Natural killer cell treated with Interleukin-12 subunit alpha and Interleukin-12 subunit beta and Interleukin-15 and Interleukin-18, amount 100 ng/mL, for 72 hours (primary cell): ENCODE data around the gene SFSWAP. TPM values are rescaled to one million over a fixed set of nuclear protein-coding genes. Genes with fewer than 3 reads are reported as not detected.
"Not testable (repeated sequence)": the region's sequence is repeated elsewhere in the genome, so short reads cannot be mapped to it uniquely, and the experiment has no call there.

Source experiments
- ATAC-seq, 2 donors: fragments of 150-1000 bp; cut with Tn5 transposase in 1 of 2; sonication (Bioruptor Pico), chemical (Tn5 transposase) in 1 of 2; 2 replicates each; pipeline ENCODE4 v1.10.0; 2021
- DNase-seq: peaks from one replicate; pipeline ENCODE4 v3.0.0; 2022; ENCODE audit warnings: low spot score
- H3K27ac Mint-ChIP-seq, 2 donors: 1 replicate in 1 of 2; 2 replicates in 1 of 2; pipeline ENCODE4 v1.8.0; 2022; ENCODE audit warnings: mixed read lengths in 2 of 2, mild to moderate bottlenecking in 1 of 2, moderate library complexity in 1 of 2
- H3K27me3 Mint-ChIP-seq, 2 donors: 1 replicate in 1 of 2; 2 replicates in 1 of 2; pipeline ENCODE4 v1.8.0; 2022; ENCODE audit warnings: mixed read lengths in 2 of 2
- H3K36me3 Mint-ChIP-seq: one replicate; pipeline ENCODE4 v1.8.0; 2022; ENCODE audit warnings: mixed read lengths
- H3K4me1 Mint-ChIP-seq, 2 donors: 1 replicate in 1 of 2; 2 replicates in 1 of 2; pipeline ENCODE4 v1.8.0; 2022; ENCODE audit warnings: low read depth in 2 of 2, mixed read lengths in 2 of 2, mild to moderate bottlenecking in 1 of 2
- H3K4me3 Mint-ChIP-seq: one replicate; pipeline ENCODE4 v1.8.0; 2022; ENCODE audit warnings: mixed read lengths
- H3K9me3 Mint-ChIP-seq: 2 replicates; pipeline ENCODE4 v1.8.0; 2022; ENCODE audit warnings: mixed read lengths
- total RNA-seq, 2 donors: library from RNA; stranded (reverse); gene quantifications; one replicate each; pipeline ENCODE4 v1.2.3, GENCODE V29; 2022

Gene SFSWAP
- total RNA-seq, 2 donors from 2014 or later, result 64.9 to 91.6 TPM

GRCh38 chr12:131740626-131741025 lies 29.7 kb downstream of the SFSWAP start:
- Mint-ChIP-seq H3K4me1 (peaks cover 0 to 7% of the 10 kb centered on the region in 2 donors), H3K27me3 (no peaks in the 10 kb centered on the region), H3K36me3 (peaks cover 35% of the 10 kb centered on the region), H3K9me3 (no peaks in the 10 kb centered on the region), H3K4me3 (no peak overlapping the region), H3K27ac (no peak overlapping the region)
- DNase-seq (no peak), ATAC-seq (no peak)

- H3K4me3 Mint-ChIP-seq, H3K9me3 Mint-ChIP-seq, DNase-seq, H3K27ac Mint-ChIP-seq, H3K27me3 Mint-ChIP-seq, ATAC-seq: not testable (repeated sequence)
- peaks cover 35% of the 10 kb centered on the region for H3K36me3 Mint-ChIP-seq
- H3K4me1 Mint-ChIP-seq, result peaks cover 0 to 13% of the 10 kb centered on the region in 2 donors
Measured at GRCh38 chr12:131742761-131743160, 31.9 kb downstream of the SFSWAP start.

DNA sequence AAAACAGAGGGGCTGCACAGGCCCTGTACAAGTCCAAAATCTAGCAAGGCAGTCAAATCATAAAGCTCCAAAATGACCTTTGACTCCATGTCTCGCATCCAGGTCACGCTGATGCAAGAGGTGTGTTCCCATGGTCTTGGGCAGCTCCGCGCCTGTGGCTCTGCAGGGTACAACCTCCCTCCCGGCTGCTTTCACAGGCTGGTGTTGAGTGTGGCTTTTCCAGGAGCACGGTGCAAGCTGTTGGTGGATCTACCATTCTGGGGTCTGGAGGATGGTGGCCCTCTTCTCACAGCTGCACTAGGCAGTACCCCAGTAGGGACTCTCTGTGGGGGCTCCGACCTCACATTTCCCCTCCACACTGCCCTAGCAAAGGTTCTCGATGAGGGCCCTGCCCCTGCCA lies 32.5 kb downstream of the SFSWAP start:
- Mint-ChIP-seq H3K4me1 (peaks cover 0 to 13% of the 10 kb centered on the region in 2 donors), H3K36me3 (peaks cover 35% of the 10 kb centered on the region)
- not testable (repeated sequence) for ATAC-seq, H3K27me3 Mint-ChIP-seq, H3K4me3 Mint-ChIP-seq, H3K9me3 Mint-ChIP-seq, DNase-seq, H3K27ac Mint-ChIP-seq

GRCh38 chr12:131743880-131744279 lies 33.0 kb downstream of the SFSWAP start:
- peaks cover 0 to 13% of the 10 kb centered on the region in 2 donors for H3K4me1 Mint-ChIP-seq
- not testable (repeated sequence) for H3K4me3 Mint-ChIP-seq, ATAC-seq, DNase-seq, H3K27me3 Mint-ChIP-seq, H3K27ac Mint-ChIP-seq, H3K9me3 Mint-ChIP-seq
- H3K36me3 Mint-ChIP-seq, result peaks cover 35% of the 10 kb centered on the region

GRCh38 chr12:131744675-131745074 lies 33.8 kb downstream of the SFSWAP start:
- not testable (repeated sequence) for DNase-seq, H3K27me3 Mint-ChIP-seq, H3K4me3 Mint-ChIP-seq, H3K9me3 Mint-ChIP-seq, ATAC-seq, H3K27ac Mint-ChIP-seq
- Mint-ChIP-seq H3K4me1 (peaks cover 0 to 16% of the 10 kb centered on the region in 2 donors), H3K36me3 (peaks cover 35% of the 10 kb centered on the region)

DNA sequence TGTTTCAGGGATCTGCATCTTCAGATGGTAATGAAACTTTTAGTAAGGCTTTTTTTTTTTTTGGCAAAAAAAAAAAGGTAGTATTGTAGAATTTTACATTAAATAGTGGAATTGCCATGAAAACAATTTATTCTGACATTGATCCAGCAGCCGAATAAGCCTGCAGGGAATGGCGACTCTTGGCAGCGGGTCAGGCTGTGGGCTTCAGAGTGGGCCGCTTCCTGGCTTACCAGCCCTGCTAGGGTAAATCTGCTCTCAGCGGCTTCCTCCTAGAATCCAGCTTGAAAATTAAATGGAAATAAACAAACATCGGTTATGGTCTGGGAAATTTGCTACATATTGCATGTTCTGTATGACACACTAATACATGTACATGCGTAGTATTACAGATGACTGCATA lies 34.8 kb downstream of the SFSWAP start:
- peaks cover 30% of the 10 kb centered on the region for H3K36me3 Mint-ChIP-seq
- no peak overlapping the region for H3K27ac Mint-ChIP-seq
- no peak overlapping the region for H3K4me3 Mint-ChIP-seq
- ATAC-seq (no peak), DNase-seq (no peak)
- peaks cover 0 to 17% of the 10 kb centered on the region in 2 donors for H3K4me1 Mint-ChIP-seq
- no peaks in the 10 kb centered on the region for H3K27me3 Mint-ChIP-seq
- H3K9me3 Mint-ChIP-seq, result no peaks in the 10 kb centered on the region

DNA sequence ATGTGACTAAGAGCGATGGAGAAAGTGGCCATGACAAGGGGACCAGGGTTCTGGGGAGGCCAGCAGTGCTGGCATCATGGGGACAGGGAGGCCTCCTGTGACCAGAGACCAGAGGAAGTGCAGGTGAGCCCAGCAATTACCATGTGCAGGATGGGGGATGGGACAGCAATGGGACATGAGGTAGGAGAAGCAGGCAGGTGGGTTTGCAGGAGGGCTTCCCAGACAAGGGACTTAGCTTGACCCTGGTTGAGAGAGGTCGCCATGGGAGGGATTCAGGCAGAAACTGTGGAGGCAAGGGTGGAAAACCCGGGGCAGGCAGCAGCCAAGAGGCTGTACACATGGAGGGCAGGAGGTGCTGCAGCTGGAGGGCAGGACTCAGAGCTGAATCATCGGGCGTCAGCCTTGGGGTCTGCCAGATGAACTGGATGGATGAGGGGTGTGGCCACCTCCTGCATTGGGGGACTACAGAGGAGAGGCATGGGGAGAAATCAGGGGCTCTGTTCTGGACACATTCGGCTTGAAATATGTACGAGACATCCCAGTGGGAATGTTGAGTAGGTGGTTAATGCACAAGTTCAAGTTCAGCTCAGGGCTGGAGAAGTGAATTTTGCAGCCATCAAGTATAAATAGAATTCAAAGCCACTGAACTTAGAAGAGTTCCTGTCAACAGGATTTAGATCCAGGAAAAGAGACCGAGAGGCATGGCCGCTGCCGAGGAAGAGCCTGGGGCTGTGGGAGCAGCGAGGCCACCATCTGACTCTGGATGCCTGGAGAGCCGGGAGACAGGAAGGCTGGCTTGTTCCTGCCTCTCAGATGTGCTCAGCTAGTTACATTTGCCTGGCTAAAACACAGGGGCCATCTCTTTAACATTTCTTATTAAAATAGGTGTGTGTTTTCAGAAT lies 36.6 kb downstream of the SFSWAP start:
- Mint-ChIP-seq H3K36me3 (peaks cover 26% of the 10 kb centered on the region), H3K9me3 (no peaks in the 10 kb centered on the region), H3K4me3 (no peak overlapping the region), H3K27me3 (no peaks in the 10 kb centered on the region), H3K27ac (no peak overlapping the region), H3K4me1 (peaks cover 0 to 17% of the 10 kb centered on the region in 2 donors)
- DNase-seq, result no peak
- no peak for ATAC-seq

DNA sequence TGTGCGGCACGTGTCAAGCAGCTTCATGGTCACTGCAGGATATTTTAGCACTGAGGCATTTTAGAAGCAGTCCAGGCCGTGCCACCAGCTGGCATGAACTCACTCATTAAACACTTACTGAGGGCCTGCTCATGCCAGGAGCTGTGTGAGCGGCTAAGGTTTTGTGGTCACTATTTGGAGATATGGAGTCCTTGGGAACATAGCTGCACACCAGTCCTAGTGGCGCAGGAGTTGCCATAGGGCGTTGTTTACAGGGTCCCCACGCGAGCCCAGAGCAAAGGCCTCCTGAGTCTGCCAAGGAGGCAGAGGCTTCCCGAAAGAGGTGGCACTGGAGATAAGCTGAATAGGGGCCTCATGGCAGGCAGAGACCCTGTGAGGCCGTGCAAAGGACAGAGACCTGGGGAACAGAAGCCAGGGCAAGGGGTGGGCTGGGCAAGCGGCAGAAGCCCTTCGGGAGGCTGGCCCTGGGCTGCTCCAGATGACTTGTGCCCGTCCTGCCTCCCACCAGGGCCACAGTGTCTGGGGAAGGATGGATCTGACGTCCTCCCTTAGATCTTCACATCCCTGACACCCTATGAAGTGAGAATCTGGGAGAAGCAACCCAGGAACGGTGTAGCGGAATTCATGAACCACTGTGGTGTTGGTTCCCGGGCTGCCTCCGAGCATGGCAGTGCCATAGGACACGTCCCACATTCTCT lies 38.9 kb downstream of the SFSWAP start:
- ATAC-seq, result peak in 1 of 2 donors; percentile 48
- no peaks in the 10 kb centered on the region for H3K9me3 Mint-ChIP-seq

DNA sequence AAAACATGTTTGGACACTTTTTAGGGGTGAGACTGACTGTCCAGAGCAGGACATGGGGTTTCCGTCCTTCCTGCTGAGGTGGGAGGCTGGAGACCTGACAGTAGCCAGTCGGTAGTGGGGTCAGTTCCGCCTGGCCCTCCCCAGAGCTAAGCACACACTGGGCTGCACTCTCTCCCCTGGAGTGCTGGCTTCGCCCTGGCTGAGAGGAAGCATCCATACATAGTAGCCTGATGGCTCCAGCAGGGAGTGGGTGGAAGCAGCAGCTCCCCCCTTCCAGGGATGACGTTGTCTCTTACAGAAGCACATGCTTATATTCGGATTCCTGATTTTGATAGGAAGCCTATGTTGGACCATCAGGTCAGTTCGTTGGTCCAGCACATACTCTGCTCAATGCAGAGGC lies 40.4 kb downstream of the SFSWAP start:
- Mint-ChIP-seq H3K36me3 (peaks cover 19% of the 10 kb centered on the region), H3K4me1 (peaks cover 0 to 12% of the 10 kb centered on the region in 2 donors), H3K27me3 (no peaks in the 10 kb centered on the region), H3K4me3 (no peak overlapping the region), H3K27ac (no peak overlapping the region), H3K9me3 (no peaks in the 10 kb centered on the region)
- ATAC-seq, result no peak
- no peak for DNase-seq

More for the DNA sequence above, 38.9 kb downstream of the SFSWAP start:
- H3K27me3 Mint-ChIP-seq, result no peaks in the 10 kb centered on the region
- no peak for DNase-seq
- H3K27ac Mint-ChIP-seq, result no peak overlapping the region
- no peak overlapping the region for H3K4me3 Mint-ChIP-seq
- peaks cover 13% of the 10 kb centered on the region for H3K36me3 Mint-ChIP-seq
- peaks cover 0 to 13% of the 10 kb centered on the region in 2 donors for H3K4me1 Mint-ChIP-seq

- Mint-ChIP-seq H3K27me3 (no peaks in the 10 kb centered on the region), H3K27ac (no peak overlapping the region), H3K9me3 (no peaks in the 10 kb centered on the region), H3K4me1 (peaks cover 0 to 7% of the 10 kb centered on the region in 2 donors), H3K4me3 (no peak overlapping the region), H3K36me3 (peaks cover 22% of the 10 kb centered on the region)
- ATAC-seq, result no peak
- DNase-seq, result no peak
Measured at GRCh38 chr12:131752451-131752850, 41.6 kb downstream of the SFSWAP start.

GRCh38 chr12:131753005-131753404 lies 42.1 kb downstream of the SFSWAP start:
- Mint-ChIP-seq H3K27ac (no peak overlapping the region), H3K9me3 (no peaks in the 10 kb centered on the region), H3K27me3 (no peaks in the 10 kb centered on the region), H3K36me3 (peaks cover 25% of the 10 kb centered on the region), H3K4me3 (no peak overlapping the region), H3K4me1 (peaks cover 0 to 4% of the 10 kb centered on the region in 2 donors)
- DNase-seq, result no peak
- peak in 1 of 2 donors; percentile 20 for ATAC-seq

DNA sequence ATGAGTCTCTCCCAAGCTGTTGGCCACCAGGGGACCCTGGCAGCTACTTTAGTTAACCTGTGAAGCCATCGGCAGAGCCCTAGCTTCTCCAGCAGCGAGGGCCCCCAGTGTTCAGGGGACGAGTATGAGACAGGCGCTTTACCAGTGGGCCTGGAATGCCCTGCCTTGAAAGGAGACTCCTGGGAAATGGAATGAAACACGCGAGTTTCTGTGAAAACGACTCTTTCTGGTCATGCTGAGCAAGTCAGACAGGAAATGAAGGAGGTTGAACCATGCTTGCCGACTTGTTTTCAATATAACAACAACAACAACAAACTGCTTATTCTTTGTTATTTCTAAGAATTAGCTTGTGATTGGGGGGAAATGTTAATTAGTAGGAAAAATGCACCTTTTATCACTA lies 42.9 kb downstream of the SFSWAP start:
- Mint-ChIP-seq H3K36me3 (peaks cover 25% of the 10 kb centered on the region), H3K9me3 (no peaks in the 10 kb centered on the region), H3K4me1 (peaks cover 0 to 4% of the 10 kb centered on the region in 2 donors), H3K4me3 (no peak overlapping the region), H3K27ac (no peak overlapping the region), H3K27me3 (no peaks in the 10 kb centered on the region)
- no peak for DNase-seq
- no peak for ATAC-seq

DNA sequence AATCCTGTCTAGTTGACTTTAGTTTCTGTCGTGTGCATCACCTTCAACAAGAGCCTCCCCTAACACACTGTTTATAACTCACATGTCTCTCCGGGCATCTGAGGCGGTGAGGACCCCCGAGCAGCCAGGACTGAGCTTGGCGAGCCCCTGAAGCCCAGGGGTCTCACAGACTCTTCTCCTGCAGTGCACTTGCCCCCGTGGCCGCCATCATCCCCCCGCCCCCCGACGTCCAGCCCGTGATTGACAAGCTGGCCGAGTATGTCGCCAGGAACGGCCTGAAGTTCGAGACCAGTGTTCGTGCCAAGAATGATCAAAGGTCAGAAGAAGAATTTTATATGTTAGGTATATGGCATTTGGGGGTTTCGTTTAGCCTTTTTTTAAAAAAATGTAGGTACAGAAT lies 43.3 kb downstream of the SFSWAP start:
- Mint-ChIP-seq H3K4me1 (peaks cover 0 to 4% of the 10 kb centered on the region in 2 donors), H3K4me3 (no peak overlapping the region), H3K27ac (no peak overlapping the region), H3K27me3 (no peaks in the 10 kb centered on the region), H3K36me3 (peaks cover 25% of the 10 kb centered on the region), H3K9me3 (no peaks in the 10 kb centered on the region)
- no peak for DNase-seq
- no peak for ATAC-seq
